ENCODE measurements around the gene EIF4H. TPM values are rescaled to one million over a fixed set of nuclear protein-coding genes. Genes with fewer than 3 reads are reported as not detected.

EIF4H gene
- total RNA-seq, 1 experiment from 2014 or later, result 453 TPM

- TF ChIP-seq EZH2 (IDR thresholded peaks at IDR 0.05; ENCODE audit: borderline replicate concordance, low read depth, low read length, poor library complexity, severe bottlenecking), result no peak
- TF ChIP-seq CTCF (conservative IDR thresholded peaks at IDR 0.05; ENCODE audit: low read depth, low read length), result no peak
- CTCF ChIA-PET, result no interaction called here
- H3K4me3 ChIP-seq (ENCODE audit: low read depth, low read length, poor library complexity, severe bottlenecking), result no peak overlapping the region
- POLR2A ChIA-PET (ENCODE audit: low non-redundant PET), result no interaction called here
- intact Hi-C loops (cut with micrococcal nuclease; ENCODE audit: unreplicated experiment), result no loop called here
- no peaks in the 10 kb centered on the region for H3K27me3 ChIP-seq (replicated peaks; ENCODE audit: insufficient read depth, low read depth, low read length, poor library complexity)
- no TSS peak for BruUV-seq (replicated peaks)
- H3K27ac ChIP-seq (ENCODE audit: low read depth, low read length, poor library complexity, severe bottlenecking), result no peak overlapping the region
- H3K36me3 ChIP-seq (ENCODE audit: insufficient read depth, low read length, poor library complexity, severe bottlenecking), result peaks cover 87% of the 10 kb centered on the region
- DNase-seq (ENCODE audit: low spot score), result no peak
- no peaks in the 10 kb centered on the region for H3K4me1 ChIP-seq (ENCODE audit: insufficient read depth, low read length, poor library complexity, severe bottlenecking)
- H3K9me3 ChIP-seq (ENCODE audit: low read depth, low read length, poor library complexity, severe bottlenecking), result no peaks in the 10 kb centered on the region
These were observed 62.1 kb downstream of the EIF4H start for GRCh38 chr7:74236284-74236683.

GRCh38 chr7:74240482-74240881, 66.3 kb downstream of the EIF4H start:
- intact Hi-C loops (cut with micrococcal nuclease; ENCODE audit: unreplicated experiment), result no loop called here
- Histone ChIP-seq H3K27me3 (replicated peaks; ENCODE audit: insufficient read depth, low read depth, low read length, poor library complexity) (no peaks in the 10 kb centered on the region), H3K36me3 (ENCODE audit: insufficient read depth, low read length, poor library complexity, severe bottlenecking) (peaks cover 96% of the 10 kb centered on the region), H3K27ac (ENCODE audit: low read depth, low read length, poor library complexity, severe bottlenecking) (no peak overlapping the region), H3K4me1 (ENCODE audit: insufficient read depth, low read length, poor library complexity, severe bottlenecking) (no peaks in the 10 kb centered on the region), H3K9me3 (ENCODE audit: low read depth, low read length, poor library complexity, severe bottlenecking) (no peaks in the 10 kb centered on the region), H3K4me3 (ENCODE audit: low read depth, low read length, poor library complexity, severe bottlenecking) (no peak overlapping the region)
- no TSS peak for BruUV-seq (replicated peaks)
- no peak for TF ChIP-seq EZH2 (IDR thresholded peaks at IDR 0.05; ENCODE audit: borderline replicate concordance, low read depth, low read length, poor library complexity, severe bottlenecking)
- no peak for TF ChIP-seq CTCF (conservative IDR thresholded peaks at IDR 0.05; ENCODE audit: low read depth, low read length)
- ChIA-PET CTCF (interaction anchor here (0.7 kb wide), 1 partner anchor 198 kb away, joined by 3 read pairs; no protein-coding TSS in a partner anchor), POLR2A (ENCODE audit: low non-redundant PET) (no interaction called here)
- no peak for DNase-seq (ENCODE audit: low spot score)

- POLR2A ChIA-PET (ENCODE audit: low non-redundant PET), result no interaction called here
- DNase-seq (ENCODE audit: low spot score), result no peak
- Histone ChIP-seq H3K27ac (ENCODE audit: low read depth, low read length, poor library complexity, severe bottlenecking) (no peak overlapping the region), H3K36me3 (ENCODE audit: insufficient read depth, low read length, poor library complexity, severe bottlenecking) (peaks cover 90% of the 10 kb centered on the region), H3K27me3 (replicated peaks; ENCODE audit: insufficient read depth, low read depth, low read length, poor library complexity) (no peaks in the 10 kb centered on the region), H3K4me3 (ENCODE audit: low read depth, low read length, poor library complexity, severe bottlenecking) (no peak overlapping the region), H3K4me1 (ENCODE audit: insufficient read depth, low read length, poor library complexity, severe bottlenecking) (no peaks in the 10 kb centered on the region), H3K9me3 (ENCODE audit: low read depth, low read length, poor library complexity, severe bottlenecking) (no peaks in the 10 kb centered on the region)
- BruUV-seq (replicated peaks), result no TSS peak
- intact Hi-C loops (cut with micrococcal nuclease; ENCODE audit: unreplicated experiment), result no loop called here
- TF ChIP-seq EZH2 (IDR thresholded peaks at IDR 0.05; ENCODE audit: borderline replicate concordance, low read depth, low read length, poor library complexity, severe bottlenecking) (no peak), CTCF (conservative IDR thresholded peaks at IDR 0.05; ENCODE audit: low read depth, low read length) (no peak)
- CTCF ChIA-PET, result no interaction called here
These were observed 67.9 kb downstream of the EIF4H start for GRCh38 chr7:74242122-74242443.

Measured in A673 (cell line).